MCF 10A (cell line): Measurements from ENCODE around the gene DOP1B. TPM values are rescaled to one million over a fixed set of nuclear protein-coding genes. Genes with fewer than 3 reads are reported as not detected.

Experiments used
- BruUV-seq: library from RNA; stranded (reverse); fragments of 400-500 nt; replicated peaks from 2 replicates; lab custom pipeline; 2021; lab: Mats Ljungman, UMichigan
- CTCF ChIA-PET: fragments of 300-600 bp; sonication (Branson Sonifier 250); formaldehyde crosslinking; extraction: SDS; loops from one replicate; lab custom pipeline; 2021; ENCODE audit warnings: antibody characterized with exemption, inconsistent platforms; lab: Yijun Ruan, JAX
- POLR2A ChIA-PET: fragments of 300-600, 350-650 bp; sonication (Branson Sonifier 250); formaldehyde crosslinking; extraction: SDS; loops from one replicate; lab custom pipeline; 2020; ENCODE audit warnings: antibody characterized with exemption, inconsistent platforms; lab: Yijun Ruan, JAX
- DNase-seq: peaks from one replicate; pipeline ENCODE4 v3.0.0-alpha.2; 2018; ENCODE audit not compliant: unreplicated experiment
- H3K27ac Mint-ChIP-seq: one replicate; pipeline ENCODE4 v1.8.0; 2022; ENCODE audit warnings: mild to moderate bottlenecking, low read depth, mixed read lengths; ENCODE audit not compliant: unreplicated experiment
- H3K27me3 Mint-ChIP-seq: one replicate; pipeline ENCODE4 v1.8.0; 2022; ENCODE audit warnings: mixed read lengths; ENCODE audit not compliant: insufficient read depth, unreplicated experiment
- H3K36me3 Mint-ChIP-seq: one replicate; pipeline ENCODE4 v1.8.0; 2022; ENCODE audit warnings: mild to moderate bottlenecking, moderate library complexity, mixed read lengths; ENCODE audit not compliant: insufficient read depth, unreplicated experiment
- H3K4me1 Mint-ChIP-seq: one replicate; pipeline ENCODE4 v1.8.0; 2022; ENCODE audit warnings: mixed read lengths; ENCODE audit not compliant: insufficient read depth, unreplicated experiment
- H3K4me3 Mint-ChIP-seq: one replicate; pipeline ENCODE4 v1.8.0; 2022; ENCODE audit warnings: mild to moderate bottlenecking, moderate library complexity, mixed read lengths; ENCODE audit not compliant: unreplicated experiment
- H3K9me3 Mint-ChIP-seq: one replicate; pipeline ENCODE4 v1.8.0; 2022; ENCODE audit warnings: mixed read lengths; ENCODE audit not compliant: unreplicated experiment
- CTCF ChIP-seq: fragments of 200-600 bp; IDR thresholded peaks from one replicate; pipeline ENCODE4 v1.8.0; 2022; ENCODE audit warnings: antibody characterized with exemption, mild to moderate bottlenecking; ENCODE audit not compliant: unreplicated experiment
- intact Hi-C: fragments of 100-400 bp; cut with micrococcal nuclease; formaldehyde crosslinking; loops from 2 replicates; pipeline ENCODE4 v1.14.1; 2022
- total RNA-seq: library from RNA; stranded (reverse); gene quantifications from 2 replicates; pipeline ENCODE4 v1.2.3, GENCODE V29; 2022

The DOP1B gene
- total RNA-seq, 1 experiment from 2014 or later, result 7.6 TPM

GRCh38 chr21:36171741-36172331, 15.2 kb downstream of the DOP1B start:
- no peak for DNase-seq
- Mint-ChIP-seq H3K27ac (no peak overlapping the region), H3K36me3 (no peaks in the 10 kb centered on the region), H3K4me3 (no peak overlapping the region), H3K4me1 (no peaks in the 10 kb centered on the region), H3K27me3 (no peaks in the 10 kb centered on the region), H3K9me3 (no peaks in the 10 kb centered on the region)
- TF ChIP-seq CTCF, result no peak
- POLR2A ChIA-PET, result no interaction called here
- BruUV-seq, result no TSS peak
- intact Hi-C loops, result no loop called here
- CTCF ChIA-PET, result interaction anchor here (1.0 kb wide), 1 partner anchor 18 kb away, joined by 4 read pairs; no protein-coding TSS in a partner anchor

- Mint-ChIP-seq H3K4me3 (no peak overlapping the region), H3K36me3 (no peaks in the 10 kb centered on the region), H3K27me3 (no peaks in the 10 kb centered on the region), H3K27ac (no peak overlapping the region), H3K4me1 (no peaks in the 10 kb centered on the region), H3K9me3 (no peaks in the 10 kb centered on the region)
- TF ChIP-seq CTCF, result no peak
- DNase-seq, result no peak
- ChIA-PET CTCF (interaction anchor here (0.7 kb wide), 1 partner anchor 15 kb away, joined by 3 read pairs; no protein-coding TSS in a partner anchor), POLR2A (no interaction called here)
- BruUV-seq, result no TSS peak
- intact Hi-C loops, result no loop called here
Observed at GRCh38 chr21:36174780-36175179, 18.2 kb downstream of the DOP1B start.

GRCh38 chr21:36175771-36176565, 19.3 kb downstream of the DOP1B start:
- no TSS peak for BruUV-seq
- ChIA-PET CTCF (interaction anchor here (0.7 kb wide), 1 partner anchor 78 kb away, joined by 3 read pairs; no protein-coding TSS in a partner anchor), POLR2A (no interaction called here)
- no peaks in the 10 kb centered on the region for H3K27me3 Mint-ChIP-seq
- H3K4me3 Mint-ChIP-seq, result no peak overlapping the region
- DNase-seq, result no peak
- H3K36me3 Mint-ChIP-seq, result no peaks in the 10 kb centered on the region
- H3K9me3 Mint-ChIP-seq, result no peaks in the 10 kb centered on the region
- TF ChIP-seq CTCF, result no peak
- intact Hi-C loops, result no loop called here
- H3K27ac Mint-ChIP-seq, result no peak overlapping the region
- no peaks in the 10 kb centered on the region for H3K4me1 Mint-ChIP-seq

- ChIA-PET POLR2A (interaction anchor here (0.6 kb wide), 1 partner anchor 35 kb away, joined by 7 read pairs; no protein-coding TSS in a partner anchor), CTCF (interaction anchor here (1.7 kb wide), 1 partner anchor 31 kb away, joined by 3 read pairs; no protein-coding TSS in a partner anchor)
- H3K4me1 Mint-ChIP-seq, result peaks cover 6% of the 10 kb centered on the region
- H3K27me3 Mint-ChIP-seq, result no peaks in the 10 kb centered on the region
- TF ChIP-seq CTCF, result no peak
- H3K27ac Mint-ChIP-seq, result no peak overlapping the region
- intact Hi-C loops, result no loop called here
- H3K36me3 Mint-ChIP-seq, result no peaks in the 10 kb centered on the region
- DNase-seq, result no peak
- no peak overlapping the region for H3K4me3 Mint-ChIP-seq
- no TSS peak for BruUV-seq
- no peaks in the 10 kb centered on the region for H3K9me3 Mint-ChIP-seq
Observed at GRCh38 chr21:36178349-36178748, 21.7 kb downstream of the DOP1B start.
